Mucosa of descending colon (tissue), 3 donors: ENCODE measurements around the gene VPS26A. TPM values are rescaled to one million over a fixed set of nuclear protein-coding genes. Genes with fewer than 3 reads are reported as not detected.
A peak's percentile ranks its signal among the peaks of the same experiment; 100 is the strongest.

Experiments used
- ATAC-seq: fragments of 200-7000 bp; cut with Tn5 transposase; one replicate; pipeline ENCODE4 v1.9.1; 2020; ENCODE audit warnings: mild to moderate bottlenecking, moderate library complexity
- DNase-seq, 3 donors: peaks; one replicate each; pipeline ENCODE4 v3.0.0-alpha.2; 2020
- H3K36me3 ChIP-seq: fragments of 200-600 bp; one replicate; pipeline ENCODE4 v1.8.0; 2021; ENCODE audit warnings: low read depth, mild to moderate bottlenecking
- H3K4me1 ChIP-seq: fragments of 200-600 bp; one replicate; pipeline ENCODE4 v1.8.0; 2021; ENCODE audit warnings: low read depth, mild to moderate bottlenecking
- H3K4me3 ChIP-seq: fragments of 200-600 bp; one replicate; pipeline ENCODE4 v1.8.0; 2021; ENCODE audit warnings: mild to moderate bottlenecking
- H3K9me3 ChIP-seq: fragments of 200-600 bp; one replicate; pipeline ENCODE4 v1.8.0; 2021; ENCODE audit warnings: mild to moderate bottlenecking
- CTCF ChIP-seq: fragments of 200-600 bp; IDR thresholded peaks from one replicate; pipeline ENCODE4 v1.8.0; 2022; ENCODE audit warnings: antibody characterized with exemption, mild to moderate bottlenecking
- intact Hi-C, 2 donors: fragments of 100-400 bp; cut with DNase I in 1 of 2; cut with micrococcal nuclease in 1 of 2; formaldehyde crosslinking; loops; one replicate each; pipeline versions ENCODE4 v1.11.0 to v1.11.1; 2022; cut with DNase I, micrococcal nuclease
- total RNA-seq, 3 donors: library from RNA; stranded (reverse); fragmentation: NEBNext Ultra II Directional in 2 of 3; extraction: Animal tissue kit (Norgen Biotek cat#: 25700) in 2 of 3; gene quantifications; one replicate each; pipeline versions ENCODE4 v1.2.1 to v1.2.4, GENCODE V29; 2021 to 2023
- donor health status: DM: no; HTN: no; CAD: no; lungs with moderate emphysema.
- donor health status: DM: no; HTN: no; CAD: no.
- donor health status: DM: no; HTN: yes; CAD: no.

The VPS26A gene
- total RNA-seq, 3 donors from 2014 or later: 51.7 to 64.0 (median 61.7) TPM

DNA sequence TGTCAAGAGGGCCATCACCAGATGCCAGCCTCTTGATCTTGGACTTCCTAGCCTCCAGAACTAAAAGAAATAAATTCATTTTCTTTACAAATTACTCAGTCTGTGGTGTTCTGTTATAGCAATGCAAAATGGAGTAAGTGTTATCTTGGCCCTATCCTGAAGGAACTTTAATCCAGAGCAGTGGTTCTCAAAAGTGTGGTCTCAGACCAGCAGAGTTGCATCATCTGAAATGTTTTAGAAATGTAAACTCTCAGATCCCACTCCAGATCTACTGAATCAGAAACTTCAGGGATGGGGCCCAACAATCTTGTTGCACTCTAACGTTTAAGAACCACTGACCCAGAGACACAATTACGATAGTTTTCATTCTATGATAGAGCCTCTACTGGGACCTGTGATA, 52.8 kb downstream of the VPS26A start:
- DNase-seq: no peak
- intact Hi-C loops: no loop called here
- H3K9me3 ChIP-seq: no peaks in the 10 kb centered on the region
- no peak for ATAC-seq
- no peak overlapping the region for H3K4me3 ChIP-seq
- H3K4me1 ChIP-seq: peaks cover 14% of the 10 kb centered on the region
- no peaks in the 10 kb centered on the region for H3K36me3 ChIP-seq
- TF ChIP-seq CTCF: no peak

DNA sequence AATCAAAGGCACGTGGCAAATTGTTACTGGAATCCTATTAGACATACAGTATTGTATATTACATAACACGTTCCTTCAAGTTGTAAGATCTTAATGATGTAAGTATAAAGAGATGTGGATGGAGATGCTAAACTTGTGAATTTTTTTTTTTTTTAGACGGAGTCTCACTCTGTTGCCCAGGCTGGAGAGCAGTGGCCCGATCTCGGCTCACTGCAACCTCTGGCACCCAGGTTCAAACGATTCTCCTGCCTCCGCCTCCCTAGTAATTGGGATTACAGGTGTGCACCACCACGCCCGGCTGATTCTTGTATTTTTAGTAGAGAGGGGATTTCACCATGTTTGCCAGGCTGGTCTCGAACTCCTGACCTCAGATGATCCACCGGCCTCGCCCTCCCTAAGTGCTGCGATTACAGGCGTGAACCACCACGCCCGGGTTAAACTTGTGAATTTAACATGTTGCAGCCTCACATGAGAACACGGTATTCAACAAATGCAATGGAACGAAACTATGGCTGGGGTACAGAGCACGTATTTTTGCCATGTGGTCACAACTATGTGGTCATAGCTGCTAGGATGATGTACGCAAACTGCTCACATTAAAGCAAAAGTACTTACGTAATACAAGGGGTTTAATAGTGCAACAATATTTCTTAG, 55.2 kb downstream of the VPS26A start:
- H3K4me1 ChIP-seq: peaks cover 19% of the 10 kb centered on the region
- H3K9me3 ChIP-seq: no peaks in the 10 kb centered on the region
- H3K4me3 ChIP-seq: no peak overlapping the region
- no peak for TF ChIP-seq CTCF
- ATAC-seq (peak; percentile 34), DNase-seq (peak; percentile 37 to 51 (median 38))
- no peaks in the 10 kb centered on the region for H3K36me3 ChIP-seq
- intact Hi-C loops: no loop called here

GRCh38 chr10:69179743-69180524, 56.0 kb downstream of the VPS26A start, which contains the start of gene SUPV3L1:
Gene SUPV3L1 (plus strand): TSS chr10:69180234. CDS start chr10:69180292, 58 bp downstream.
- no peaks in the 10 kb centered on the region for H3K36me3 ChIP-seq
- H3K4me3 ChIP-seq: peak within 1 kb of the TSS; percentile 59
- ATAC-seq (peak; percentile 98), DNase-seq (peak; percentile 91 to 99 (median 92))
- intact Hi-C loops: no loop called here
- no peaks in the 10 kb centered on the region for H3K9me3 ChIP-seq
- peaks cover 19% of the 10 kb centered on the region for H3K4me1 ChIP-seq
- TF ChIP-seq CTCF: no peak

DNA sequence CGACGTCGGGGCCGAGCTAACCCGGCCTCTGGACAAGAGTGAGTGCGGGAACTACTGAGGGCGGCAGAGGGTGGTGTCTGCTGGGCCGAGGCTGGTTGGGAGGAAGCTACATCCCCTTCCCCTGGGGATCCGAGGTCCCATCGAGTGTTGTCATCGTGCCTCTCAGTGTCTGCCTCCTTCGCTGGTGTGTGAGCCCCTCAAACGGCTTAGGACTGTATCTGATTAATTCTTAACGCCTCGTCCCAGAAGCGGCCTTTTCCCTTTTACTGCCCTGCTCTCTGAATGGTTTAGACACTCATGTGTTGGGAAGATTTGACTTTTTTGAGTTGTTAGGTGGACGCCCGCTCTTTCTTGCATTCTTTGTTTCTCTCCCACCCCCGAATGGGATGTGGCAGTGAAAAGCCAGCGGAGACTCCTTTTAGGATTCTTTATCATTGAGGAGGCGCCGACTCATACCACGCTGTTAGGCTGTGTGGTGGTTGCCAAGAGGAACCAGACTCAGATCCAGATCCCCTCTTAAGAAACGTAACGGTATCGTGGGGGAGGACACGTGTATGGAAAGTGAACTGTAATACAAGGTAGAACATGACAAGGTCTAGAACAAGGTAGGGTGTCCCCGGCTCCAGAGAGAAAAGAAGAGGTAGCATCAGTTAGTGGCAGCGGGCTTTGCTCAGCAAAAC, 56.7 kb downstream of the VPS26A start:
- H3K9me3 ChIP-seq: no peaks in the 10 kb centered on the region
- H3K36me3 ChIP-seq: no peaks in the 10 kb centered on the region
- DNase-seq (no peak), ATAC-seq (no peak)
- intact Hi-C loops: no loop called here
- peaks cover 19% of the 10 kb centered on the region for H3K4me1 ChIP-seq
- no peak for TF ChIP-seq CTCF
- peak overlapping the region; percentile 59 for H3K4me3 ChIP-seq

- ATAC-seq (no peak), DNase-seq (no peak)
- no peaks in the 10 kb centered on the region for H3K9me3 ChIP-seq
- no peak overlapping the region for H3K4me3 ChIP-seq
- peaks cover 2% of the 10 kb centered on the region for H3K36me3 ChIP-seq
- intact Hi-C loops: no loop called here
- H3K4me1 ChIP-seq: peaks cover 19% of the 10 kb centered on the region
- TF ChIP-seq CTCF: no peak
These were observed 57.5 kb downstream of the VPS26A start for GRCh38 chr10:69181433-69181832.
